ENCODE results near the gene PHYHD1.

PHYHD1 gene

DNA sequence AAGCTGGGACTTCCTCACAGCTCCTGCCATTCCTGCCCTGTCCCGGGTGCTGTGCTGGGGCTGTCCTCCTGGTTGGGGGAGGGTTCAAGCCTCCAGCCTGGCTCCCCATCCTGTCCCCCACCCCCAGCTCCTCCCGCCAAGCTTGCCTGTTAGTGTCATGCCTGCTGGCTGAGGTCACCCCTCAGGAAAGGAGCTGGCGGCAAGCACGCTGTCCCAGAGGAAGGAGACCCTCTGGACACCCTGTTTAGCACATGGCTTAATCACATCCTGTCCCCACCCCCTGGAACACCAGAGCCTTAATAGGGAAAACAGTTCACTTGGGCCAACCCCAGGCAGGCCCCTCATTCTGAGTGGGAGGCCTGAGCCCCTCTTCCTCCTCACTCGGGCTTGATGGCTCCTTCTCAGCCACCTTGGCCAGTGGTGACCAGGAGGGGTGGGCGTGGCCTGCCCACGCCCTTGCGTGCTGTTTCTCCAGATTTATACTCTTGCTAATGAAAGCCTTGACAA is 9.2 kb upstream of the PHYHD1 start:
- no peak overlapping the region for H3K27ac ChIP-seq (ENCODE audit: insufficient read depth, low read depth, low read length, poor library complexity, severe bottlenecking)

DNA sequence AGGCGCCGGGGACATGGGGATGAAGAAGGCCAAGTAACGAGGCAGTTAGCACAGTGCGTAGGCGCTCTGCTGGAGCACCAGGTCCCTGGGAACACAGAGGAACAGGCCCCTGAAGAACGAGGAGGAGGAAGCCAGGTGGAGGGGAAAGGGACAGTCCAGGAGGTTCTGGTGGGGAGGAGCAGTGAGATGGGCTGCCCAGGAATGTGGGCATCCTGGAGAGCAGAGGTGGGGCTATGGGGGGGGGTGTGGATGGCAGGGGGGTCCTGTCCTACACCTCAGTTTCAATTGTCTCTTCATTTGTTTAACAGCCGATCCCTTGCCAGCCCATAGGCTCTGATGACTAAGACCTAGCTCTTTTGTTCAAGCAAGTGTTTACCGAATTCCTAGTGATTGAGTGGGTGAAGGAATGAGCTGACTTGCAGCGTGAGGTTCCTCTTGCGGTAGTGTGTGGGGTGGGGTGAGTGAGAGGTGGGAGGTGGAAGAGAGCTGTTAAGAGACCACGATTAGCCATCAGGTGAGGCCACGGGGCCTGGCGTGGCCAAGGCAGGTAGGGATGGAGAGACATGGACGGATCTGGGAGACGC is 8.4 kb upstream of the PHYHD1 start:
- H3K27ac ChIP-seq (ENCODE audit: insufficient read depth, low read depth, low read length, poor library complexity, severe bottlenecking) = no peak overlapping the region
- H3K4me1 ChIP-seq (ENCODE audit: control insufficient read depth, insufficient read depth, low read length) = peaks cover 14% of the 10 kb centered on the region
- H3K4me3 ChIP-seq (ENCODE audit: insufficient read depth, low read depth, low read length) = no peak overlapping the region
- H3K27me3 ChIP-seq (ENCODE audit: control insufficient read depth, insufficient read depth, low read length, poor library complexity, severe bottlenecking) = no peaks in the 10 kb centered on the region
- WGBS, 2 experiments = 71 to 79% methylated on average over 15 of the region's 15 CpGs
- H3K36me3 ChIP-seq (ENCODE audit: control insufficient read depth, insufficient read depth, low read length) = peaks cover 41% of the 10 kb centered on the region
- no peaks in the 10 kb centered on the region for H3K9me3 ChIP-seq (ENCODE audit: control insufficient read depth, low read length)

More for the DNA sequence above, 9.2 kb upstream of the PHYHD1 start:
- H3K4me3 ChIP-seq (ENCODE audit: insufficient read depth, low read depth, low read length) = no peak overlapping the region
- H3K4me1 ChIP-seq (ENCODE audit: control insufficient read depth, insufficient read depth, low read length) = peaks cover 14% of the 10 kb centered on the region
- H3K9me3 ChIP-seq (ENCODE audit: control insufficient read depth, low read length) = no peaks in the 10 kb centered on the region
- WGBS, 2 experiments = 73 to 76% methylated on average over 8 of the region's 8 CpGs
- no peaks in the 10 kb centered on the region for H3K27me3 ChIP-seq (ENCODE audit: control insufficient read depth, insufficient read depth, low read length, poor library complexity, severe bottlenecking)
- peaks cover 35% of the 10 kb centered on the region for H3K36me3 ChIP-seq (ENCODE audit: control insufficient read depth, insufficient read depth, low read length)

DNA sequence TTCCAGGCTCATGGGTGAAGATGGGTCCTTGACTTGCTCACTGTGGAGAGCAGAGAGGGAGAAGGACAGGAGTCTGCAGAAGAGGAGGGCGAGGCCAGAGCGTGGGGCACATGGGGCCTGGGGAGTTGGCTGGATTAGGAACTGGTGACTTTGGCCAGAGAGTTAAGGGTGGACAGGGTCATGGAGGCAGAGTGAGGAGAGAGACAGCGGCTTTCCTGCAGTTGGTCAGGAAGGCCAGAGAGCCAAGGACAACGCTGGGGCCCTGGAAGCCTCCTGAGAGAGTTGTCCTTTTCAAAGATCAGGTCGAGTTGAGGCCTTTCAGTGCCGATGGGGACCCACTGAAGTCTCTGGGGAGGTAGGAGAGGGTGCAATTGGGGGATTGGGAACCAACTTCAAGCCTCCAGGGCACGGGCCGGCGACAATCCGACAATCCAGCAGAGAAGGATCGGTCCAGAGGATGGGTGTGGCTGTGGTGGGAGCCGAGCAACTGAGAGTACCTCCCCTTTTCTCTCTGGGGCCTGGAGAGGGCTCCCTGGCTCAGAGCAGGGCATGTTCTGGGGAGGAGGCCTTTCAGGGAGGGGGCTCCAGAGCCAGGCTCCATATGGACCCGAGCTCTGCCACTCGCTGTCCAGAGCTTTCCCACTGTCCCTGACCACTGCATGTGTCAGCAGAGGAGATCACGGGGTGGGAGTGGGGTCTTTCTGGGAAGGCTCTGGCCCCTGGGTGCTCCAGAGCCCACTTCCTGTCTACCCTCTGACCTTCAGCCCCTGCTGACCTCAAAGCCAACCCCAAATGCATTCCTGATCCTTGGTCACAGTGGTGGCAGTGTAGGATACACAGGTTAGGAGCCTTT is 7.5 kb upstream of the PHYHD1 start:
- no peaks in the 10 kb centered on the region for H3K9me3 ChIP-seq (ENCODE audit: control insufficient read depth, low read length)
- H3K4me3 ChIP-seq (ENCODE audit: insufficient read depth, low read depth, low read length) = no peak overlapping the region
- no peaks in the 10 kb centered on the region for H3K27me3 ChIP-seq (ENCODE audit: control insufficient read depth, insufficient read depth, low read length, poor library complexity, severe bottlenecking)
- no peak overlapping the region for H3K27ac ChIP-seq (ENCODE audit: insufficient read depth, low read depth, low read length, poor library complexity, severe bottlenecking)
- WGBS, 2 experiments = 90 to 91% methylated on average over 15 of the region's 15 CpGs
- H3K4me1 ChIP-seq (ENCODE audit: control insufficient read depth, insufficient read depth, low read length) = peaks cover 14% of the 10 kb centered on the region
- peaks cover 38% of the 10 kb centered on the region for H3K36me3 ChIP-seq (ENCODE audit: control insufficient read depth, insufficient read depth, low read length)

DNA sequence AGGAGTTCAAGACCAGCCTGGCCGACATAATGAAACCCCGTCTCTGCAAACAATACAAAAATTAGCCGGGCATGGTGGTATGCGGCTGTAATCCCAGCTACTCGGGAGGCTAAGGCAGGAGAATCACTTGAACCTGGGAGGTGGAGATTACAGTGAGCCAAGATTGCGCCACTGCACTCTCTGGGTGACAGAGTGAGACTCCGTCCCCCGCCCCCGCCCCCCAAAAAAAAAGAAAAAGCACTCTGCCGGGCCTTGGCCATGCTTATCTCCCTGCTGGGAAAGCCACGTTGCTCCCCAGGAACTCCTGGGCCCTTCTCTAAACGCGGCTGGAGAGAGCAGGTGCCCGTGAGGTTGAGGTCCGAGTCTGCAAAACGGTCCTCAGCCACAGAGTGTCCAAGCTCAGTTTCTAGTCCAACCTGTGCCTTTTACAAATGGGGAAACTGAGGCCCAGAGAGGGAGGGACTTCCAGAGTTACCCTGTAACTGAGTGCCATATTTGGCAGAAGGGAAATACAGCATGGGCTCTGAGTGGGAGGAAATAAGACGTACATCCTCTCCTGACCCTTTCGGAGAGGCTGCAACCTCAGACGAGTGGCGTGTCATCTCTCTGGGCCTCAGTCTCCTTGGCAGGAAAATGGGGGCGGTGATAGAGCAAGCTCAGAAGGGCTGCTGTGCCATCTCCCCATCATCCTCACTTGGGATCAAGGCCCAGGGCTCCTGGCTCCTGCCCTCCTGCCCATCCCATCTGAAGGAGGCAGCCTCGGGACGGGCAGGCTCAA is 6.6 kb upstream of the PHYHD1 start:
- WGBS, 2 experiments = 90% methylated on average over 23 of the region's 23 CpGs
- H3K27ac ChIP-seq (ENCODE audit: insufficient read depth, low read depth, low read length, poor library complexity, severe bottlenecking) = no peak overlapping the region
- H3K4me1 ChIP-seq (ENCODE audit: control insufficient read depth, insufficient read depth, low read length) = peaks cover 14% of the 10 kb centered on the region

DNA sequence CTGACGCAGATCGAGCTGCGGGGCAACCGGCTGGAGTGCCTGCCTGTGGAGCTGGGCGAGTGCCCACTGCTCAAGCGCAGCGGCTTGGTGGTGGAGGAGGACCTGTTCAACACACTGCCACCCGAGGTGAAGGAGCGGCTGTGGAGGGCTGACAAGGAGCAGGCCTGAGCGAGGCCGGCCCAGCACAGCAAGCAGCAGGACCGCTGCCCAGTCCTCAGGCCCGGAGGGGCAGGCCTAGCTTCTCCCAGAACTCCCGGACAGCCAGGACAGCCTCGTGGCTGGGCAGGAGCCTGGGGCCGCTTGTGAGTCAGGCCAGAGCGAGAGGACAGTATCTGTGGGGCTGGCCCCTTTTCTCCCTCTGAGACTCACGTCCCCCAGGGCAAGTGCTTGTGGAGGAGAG is 4.6 kb upstream of the PHYHD1 start:
- Histone ChIP-seq H3K27me3 (ENCODE audit: control insufficient read depth, insufficient read depth, low read length, poor library complexity, severe bottlenecking) (no peaks in the 10 kb centered on the region), H3K9me3 (ENCODE audit: control insufficient read depth, low read length) (no peaks in the 10 kb centered on the region), H3K4me1 (ENCODE audit: control insufficient read depth, insufficient read depth, low read length) (peaks cover 19% of the 10 kb centered on the region), H3K4me3 (ENCODE audit: insufficient read depth, low read depth, low read length) (no peak overlapping the region), H3K27ac (ENCODE audit: insufficient read depth, low read depth, low read length, poor library complexity, severe bottlenecking) (no peak overlapping the region), H3K36me3 (ENCODE audit: control insufficient read depth, insufficient read depth, low read length) (peaks cover 22% of the 10 kb centered on the region)
- 94 to 97% methylated on average over 18 of the region's 18 CpGs for whole genome bisulfite sequencing, 2 experiments

More for the DNA sequence above, 6.6 kb upstream of the PHYHD1 start:
- no peaks in the 10 kb centered on the region for H3K27me3 ChIP-seq (ENCODE audit: control insufficient read depth, insufficient read depth, low read length, poor library complexity, severe bottlenecking)
- peaks cover 29% of the 10 kb centered on the region for H3K36me3 ChIP-seq (ENCODE audit: control insufficient read depth, insufficient read depth, low read length)
- H3K4me3 ChIP-seq (ENCODE audit: insufficient read depth, low read depth, low read length) = no peak overlapping the region
- H3K9me3 ChIP-seq (ENCODE audit: control insufficient read depth, low read length) = no peaks in the 10 kb centered on the region

DNA sequence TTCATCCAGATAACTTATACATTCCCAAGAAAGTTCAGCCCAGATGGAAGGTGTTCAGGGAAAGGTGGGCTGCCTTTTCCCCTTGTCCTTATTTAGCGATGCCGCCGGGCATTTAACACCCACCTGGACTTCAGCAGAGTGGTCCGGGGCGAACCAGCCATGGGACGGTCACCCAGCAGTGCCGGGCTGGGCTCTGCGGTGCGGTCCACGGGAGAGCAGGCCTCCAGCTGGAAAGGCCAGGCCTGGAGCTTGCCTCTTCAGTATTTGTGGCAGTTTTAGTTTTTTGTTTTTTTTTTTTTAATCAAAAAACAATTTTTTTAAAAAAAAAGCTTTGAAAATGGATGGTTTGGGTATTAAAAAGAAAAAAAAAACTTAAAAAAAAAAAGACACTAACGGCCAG is 4.0 kb upstream of the PHYHD1 start:
- Histone ChIP-seq H3K27ac (ENCODE audit: insufficient read depth, low read depth, low read length, poor library complexity, severe bottlenecking) (no peak overlapping the region), H3K27me3 (ENCODE audit: control insufficient read depth, insufficient read depth, low read length, poor library complexity, severe bottlenecking) (no peaks in the 10 kb centered on the region), H3K36me3 (ENCODE audit: control insufficient read depth, insufficient read depth, low read length) (peaks cover 22% of the 10 kb centered on the region), H3K4me3 (ENCODE audit: insufficient read depth, low read depth, low read length) (no peak overlapping the region), H3K4me1 (ENCODE audit: control insufficient read depth, insufficient read depth, low read length) (peaks cover 16% of the 10 kb centered on the region), H3K9me3 (ENCODE audit: control insufficient read depth, low read length) (no peaks in the 10 kb centered on the region)
- 95 to 98% methylated on average over 11 of the region's 11 CpGs for WGBS, 2 experiments

DNA sequence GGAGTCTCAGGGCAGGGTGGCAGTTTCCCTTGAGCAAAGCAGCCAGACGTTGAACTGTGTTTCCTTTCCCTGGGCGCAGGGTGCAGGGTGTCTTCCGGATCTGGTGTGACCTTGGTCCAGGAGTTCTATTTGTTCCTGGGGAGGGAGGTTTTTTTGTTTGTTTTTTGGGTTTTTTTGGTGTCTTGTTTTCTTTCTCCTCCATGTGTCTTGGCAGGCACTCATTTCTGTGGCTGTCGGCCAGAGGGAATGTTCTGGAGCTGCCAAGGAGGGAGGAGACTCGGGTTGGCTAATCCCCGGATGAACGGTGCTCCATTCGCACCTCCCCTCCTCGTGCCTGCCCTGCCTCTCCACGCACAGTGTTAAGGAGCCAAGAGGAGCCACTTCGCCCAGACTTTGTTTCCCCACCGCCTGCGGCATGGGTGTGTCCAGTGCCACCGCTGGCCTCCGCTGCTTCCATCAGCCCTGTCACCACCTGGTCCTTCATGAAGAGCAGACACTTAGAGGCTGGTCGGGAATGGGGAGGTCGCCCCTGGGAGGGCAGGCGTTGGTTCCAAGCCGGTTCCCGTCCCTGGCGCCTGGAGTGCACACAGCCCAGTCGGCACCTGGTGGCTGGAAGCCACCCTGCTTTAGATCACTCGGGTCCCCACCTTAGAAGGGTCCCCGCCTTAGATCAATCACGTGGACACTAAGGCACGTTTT is 3.5 kb upstream of the PHYHD1 start:
- no peaks in the 10 kb centered on the region for H3K27me3 ChIP-seq (ENCODE audit: control insufficient read depth, insufficient read depth, low read length, poor library complexity, severe bottlenecking)
- H3K9me3 ChIP-seq (ENCODE audit: control insufficient read depth, low read length) = no peaks in the 10 kb centered on the region
- no peak overlapping the region for H3K4me3 ChIP-seq (ENCODE audit: insufficient read depth, low read depth, low read length)
- peaks cover 22% of the 10 kb centered on the region for H3K36me3 ChIP-seq (ENCODE audit: control insufficient read depth, insufficient read depth, low read length)
- H3K27ac ChIP-seq (ENCODE audit: insufficient read depth, low read depth, low read length, poor library complexity, severe bottlenecking) = no peak overlapping the region
- peaks cover 14% of the 10 kb centered on the region for H3K4me1 ChIP-seq (ENCODE audit: control insufficient read depth, insufficient read depth, low read length)
- 95% methylated on average over 26 of the region's 26 CpGs for WGBS, 2 experiments

DNA sequence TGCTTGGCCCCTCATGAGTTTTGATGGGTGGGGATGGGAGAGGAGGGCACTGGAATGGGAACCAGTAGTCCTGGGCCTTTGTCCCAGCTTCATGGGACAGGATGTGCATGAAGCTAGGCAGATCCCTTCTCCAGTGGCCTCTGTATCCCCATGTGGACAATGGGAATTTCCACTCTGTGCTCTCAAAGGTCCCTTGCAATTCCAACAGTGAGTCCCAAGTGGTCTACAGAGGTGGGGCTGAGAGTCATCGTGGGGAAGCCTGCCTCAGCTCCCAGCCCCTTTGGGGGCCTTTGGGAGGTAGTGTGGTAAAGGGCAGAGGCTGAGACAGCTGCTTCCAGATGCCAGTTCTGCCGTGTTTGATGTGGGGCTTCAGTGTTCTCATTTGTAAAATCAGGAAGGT is 1.9 kb upstream of the PHYHD1 start:
- H3K9me3 ChIP-seq (ENCODE audit: control insufficient read depth, low read length) = no peaks in the 10 kb centered on the region
- no peak overlapping the region for H3K27ac ChIP-seq (ENCODE audit: insufficient read depth, low read depth, low read length, poor library complexity, severe bottlenecking)
- H3K27me3 ChIP-seq (ENCODE audit: control insufficient read depth, insufficient read depth, low read length, poor library complexity, severe bottlenecking) = no peaks in the 10 kb centered on the region
- WGBS, 2 experiments = 93 to 96% methylated on average over 2 of the region's 2 CpGs
- H3K36me3 ChIP-seq (ENCODE audit: control insufficient read depth, insufficient read depth, low read length) = peaks cover 22% of the 10 kb centered on the region
- H3K4me3 ChIP-seq (ENCODE audit: insufficient read depth, low read depth, low read length) = no peak overlapping the region
- H3K4me1 ChIP-seq (ENCODE audit: control insufficient read depth, insufficient read depth, low read length) = peaks cover 11% of the 10 kb centered on the region

DNA sequence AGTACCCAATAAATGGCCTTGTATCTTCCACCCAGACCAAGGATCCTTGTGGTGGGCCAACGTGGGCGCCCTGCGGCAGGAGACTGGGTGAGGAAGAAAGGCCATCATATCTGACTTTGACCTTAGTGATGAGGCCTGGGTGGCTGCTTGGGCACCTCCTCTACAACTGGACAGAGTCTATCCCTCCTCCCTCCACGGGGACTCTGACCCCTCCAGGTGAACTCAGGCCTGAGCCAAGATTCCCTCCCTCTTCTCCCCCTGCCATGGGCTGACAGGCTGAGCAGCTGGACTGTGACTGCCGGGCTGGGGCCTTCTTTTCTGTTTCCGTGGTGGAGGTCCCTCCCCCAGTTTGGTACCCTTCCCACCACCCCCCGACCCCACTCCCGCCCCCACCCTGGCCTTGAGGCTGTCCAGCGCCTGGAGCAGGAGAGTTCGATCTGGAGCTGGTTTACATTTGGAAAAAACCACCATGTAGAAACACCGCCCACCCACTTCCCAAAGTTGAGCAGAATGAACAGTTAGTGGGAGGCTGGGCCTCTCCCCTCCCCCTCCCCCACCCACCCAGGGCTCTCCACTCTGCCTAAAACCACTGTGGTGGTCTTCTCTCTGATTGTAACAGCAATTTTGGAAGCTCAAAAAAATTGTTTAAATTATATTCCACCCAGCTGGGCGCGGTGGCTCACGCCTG is 1.2 kb upstream of the PHYHD1 start:
- WGBS, 2 experiments = 89 to 92% methylated on average over 12 to 13 of the region's 14 CpGs
- Histone ChIP-seq H3K9me3 (ENCODE audit: control insufficient read depth, low read length) (no peaks in the 10 kb centered on the region), H3K27me3 (ENCODE audit: control insufficient read depth, insufficient read depth, low read length, poor library complexity, severe bottlenecking) (no peaks in the 10 kb centered on the region), H3K4me1 (ENCODE audit: control insufficient read depth, insufficient read depth, low read length) (peaks cover 11% of the 10 kb centered on the region), H3K27ac (ENCODE audit: insufficient read depth, low read depth, low read length, poor library complexity, severe bottlenecking) (no peak overlapping the region), H3K4me3 (ENCODE audit: insufficient read depth, low read depth, low read length) (no peak overlapping the region), H3K36me3 (ENCODE audit: control insufficient read depth, insufficient read depth, low read length) (peaks cover 22% of the 10 kb centered on the region)
